ENCODE results near the gene DYNLT3.

Gene DYNLT3

GRCh38 chrX:37887347-37887746 lies 40.0 kb upstream of the DYNLT3 start:
- Histone ChIP-seq H3K23ac (ENCODE audit: low read length) (no peak overlapping the region), H3K4me2 (ENCODE audit: low read length) (no peak overlapping the region), H2BK120ac (ENCODE audit: low read depth, low read length) (no peak overlapping the region), H3K4me1 (ENCODE audit: control insufficient read depth, low read depth, low read length) (no peaks in the 10 kb centered on the region), H3K4ac (ENCODE audit: low read depth, low read length) (no peak overlapping the region), H3K79me2 (ENCODE audit: control insufficient read depth, insufficient read depth, low read length) (no peaks in the 10 kb centered on the region), H2BK5ac (ENCODE audit: low read length) (no peak overlapping the region), H3K27me3 (ENCODE audit: insufficient read depth, low read length, poor library complexity) (no peaks in the 10 kb centered on the region), H3K18ac (ENCODE audit: low read length) (no peak overlapping the region), H3K36me3 (ENCODE audit: control insufficient read depth, insufficient read depth, low read length) (no peaks in the 10 kb centered on the region), H3K79me1 (ENCODE audit: low read length) (no peaks in the 10 kb centered on the region), H3K4me3 (ENCODE audit: low read length) (no peak overlapping the region), H3K9ac (ENCODE audit: low read length) (no peak overlapping the region), H3K56ac (ENCODE audit: low read length) (no peak overlapping the region), H4K8ac (ENCODE audit: low read depth, low read length) (no peak overlapping the region), H3K27ac (ENCODE audit: low read depth, low read length) (no peak overlapping the region), H2BK15ac (replicated peaks; ENCODE audit: low read depth) (no peak overlapping the region), H2AK5ac (ENCODE audit: low read length) (no peak overlapping the region), H4K5ac (ENCODE audit: low read length) (no peak overlapping the region)
- DNase-seq: no peak
- no CpG with 5 or more reads among the region's 1 CpG for WGBS (ENCODE audit: extremely low coverage, insufficient coverage, low lambda C conversion rate)

GRCh38 chrX:37883196-37883595 lies 35.8 kb upstream of the DYNLT3 start:
- Histone ChIP-seq H3K23ac (ENCODE audit: low read length) (no peak overlapping the region), H3K36me3 (ENCODE audit: control insufficient read depth, insufficient read depth, low read length) (no peaks in the 10 kb centered on the region), H2BK5ac (ENCODE audit: low read length) (no peak overlapping the region), H3K79me1 (ENCODE audit: low read length) (no peaks in the 10 kb centered on the region), H3K27ac (ENCODE audit: low read depth, low read length) (no peak overlapping the region), H3K79me2 (ENCODE audit: control insufficient read depth, insufficient read depth, low read length) (no peaks in the 10 kb centered on the region), H3K56ac (ENCODE audit: low read length) (no peak overlapping the region), H3K18ac (ENCODE audit: low read length) (no peak overlapping the region), H2BK15ac (replicated peaks; ENCODE audit: low read depth) (no peak overlapping the region), H4K8ac (ENCODE audit: low read depth, low read length) (no peak overlapping the region), H2AK5ac (ENCODE audit: low read length) (no peak overlapping the region), H2BK120ac (ENCODE audit: low read depth, low read length) (no peak overlapping the region), H3K4me1 (ENCODE audit: control insufficient read depth, low read depth, low read length) (no peaks in the 10 kb centered on the region), H3K4ac (ENCODE audit: low read depth, low read length) (no peak overlapping the region), H3K4me2 (ENCODE audit: low read length) (no peak overlapping the region), H3K27me3 (ENCODE audit: insufficient read depth, low read length, poor library complexity) (no peaks in the 10 kb centered on the region), H3K4me3 (ENCODE audit: low read length) (no peak overlapping the region), H3K9ac (ENCODE audit: low read length) (no peak overlapping the region), H4K5ac (ENCODE audit: low read length) (no peak overlapping the region)
- WGBS (ENCODE audit: extremely low coverage, insufficient coverage, low lambda C conversion rate): no CpG with 5 or more reads among the region's 2 CpGs
- peak; percentile 22 for DNase-seq

GRCh38 chrX:37879692-37880091 lies 32.3 kb upstream of the DYNLT3 start:
- no peak overlapping the region for H3K9ac ChIP-seq (ENCODE audit: low read length)
- H3K27me3 ChIP-seq (ENCODE audit: insufficient read depth, low read length, poor library complexity): no peaks in the 10 kb centered on the region
- H4K5ac ChIP-seq (ENCODE audit: low read length): no peak overlapping the region
- H3K4me2 ChIP-seq (ENCODE audit: low read length): no peak overlapping the region
- no peak overlapping the region for H3K23ac ChIP-seq (ENCODE audit: low read length)
- no peak overlapping the region for H2BK5ac ChIP-seq (ENCODE audit: low read length)
- H2AK5ac ChIP-seq (ENCODE audit: low read length): no peak overlapping the region
- no peak overlapping the region for H2BK120ac ChIP-seq (ENCODE audit: low read depth, low read length)
- H3K56ac ChIP-seq (ENCODE audit: low read length): no peak overlapping the region
- no peak for DNase-seq
- H3K36me3 ChIP-seq (ENCODE audit: control insufficient read depth, insufficient read depth, low read length): no peaks in the 10 kb centered on the region
- H3K18ac ChIP-seq (ENCODE audit: low read length): no peak overlapping the region
- WGBS (ENCODE audit: extremely low coverage, insufficient coverage, low lambda C conversion rate): no CpG with 5 or more reads among the region's 1 CpG
- H3K4me3 ChIP-seq (ENCODE audit: low read length): no peak overlapping the region
- H3K4me1 ChIP-seq (ENCODE audit: control insufficient read depth, low read depth, low read length): no peaks in the 10 kb centered on the region
- H3K79me1 ChIP-seq (ENCODE audit: low read length): no peaks in the 10 kb centered on the region
- no peak overlapping the region for H2BK15ac ChIP-seq (replicated peaks; ENCODE audit: low read depth)
- H4K8ac ChIP-seq (ENCODE audit: low read depth, low read length): no peak overlapping the region
- H3K27ac ChIP-seq (ENCODE audit: low read depth, low read length): no peak overlapping the region
- H3K4ac ChIP-seq (ENCODE audit: low read depth, low read length): no peak overlapping the region
- H3K79me2 ChIP-seq (ENCODE audit: control insufficient read depth, insufficient read depth, low read length): no peaks in the 10 kb centered on the region

GRCh38 chrX:37876716-37877115 lies 29.3 kb upstream of the DYNLT3 start:
- no peak for DNase-seq

GRCh38 chrX:37875675-37876074 lies 28.3 kb upstream of the DYNLT3 start:
- H3K27me3 ChIP-seq (ENCODE audit: insufficient read depth, low read length, poor library complexity): no peaks in the 10 kb centered on the region
- H2AK5ac ChIP-seq (ENCODE audit: low read length): no peak overlapping the region
- H3K4me3 ChIP-seq (ENCODE audit: low read length): no peak overlapping the region
- WGBS (ENCODE audit: extremely low coverage, insufficient coverage, low lambda C conversion rate): no CpG with 5 or more reads among the region's 1 CpG
- no peak overlapping the region for H3K9ac ChIP-seq (ENCODE audit: low read length)
- no peak overlapping the region for H3K4me2 ChIP-seq (ENCODE audit: low read length)
- H3K4me1 ChIP-seq (ENCODE audit: control insufficient read depth, low read depth, low read length): no peaks in the 10 kb centered on the region
- H3K36me3 ChIP-seq (ENCODE audit: control insufficient read depth, insufficient read depth, low read length): no peaks in the 10 kb centered on the region
- no peak overlapping the region for H3K18ac ChIP-seq (ENCODE audit: low read length)
- DNase-seq: no peak
- no peak overlapping the region for H3K4ac ChIP-seq (ENCODE audit: low read depth, low read length)
- no peak overlapping the region for H2BK15ac ChIP-seq (replicated peaks; ENCODE audit: low read depth)
- no peak overlapping the region for H3K23ac ChIP-seq (ENCODE audit: low read length)
- no peak overlapping the region for H3K27ac ChIP-seq (ENCODE audit: low read depth, low read length)
- no peak overlapping the region for H2BK5ac ChIP-seq (ENCODE audit: low read length)
- H4K5ac ChIP-seq (ENCODE audit: low read length): no peak overlapping the region
- H3K79me1 ChIP-seq (ENCODE audit: low read length): no peaks in the 10 kb centered on the region
- H3K79me2 ChIP-seq (ENCODE audit: control insufficient read depth, insufficient read depth, low read length): no peaks in the 10 kb centered on the region
- H2BK120ac ChIP-seq (ENCODE audit: low read depth, low read length): no peak overlapping the region
- no peak overlapping the region for H4K8ac ChIP-seq (ENCODE audit: low read depth, low read length)
- no peak overlapping the region for H3K56ac ChIP-seq (ENCODE audit: low read length)

More at GRCh38 chrX:37876716-37877115, 29.3 kb upstream of the DYNLT3 start:
- no peaks in the 10 kb centered on the region for H3K4me1 ChIP-seq (ENCODE audit: control insufficient read depth, low read depth, low read length)
- no CpG with 5 or more reads among the region's 4 CpGs for WGBS (ENCODE audit: extremely low coverage, insufficient coverage, low lambda C conversion rate)
- no peaks in the 10 kb centered on the region for H3K79me1 ChIP-seq (ENCODE audit: low read length)
- no peak overlapping the region for H2AK5ac ChIP-seq (ENCODE audit: low read length)
- H4K5ac ChIP-seq (ENCODE audit: low read length): no peak overlapping the region
- no peaks in the 10 kb centered on the region for H3K36me3 ChIP-seq (ENCODE audit: control insufficient read depth, insufficient read depth, low read length)
- H4K8ac ChIP-seq (ENCODE audit: low read depth, low read length): no peak overlapping the region
- H3K4ac ChIP-seq (ENCODE audit: low read depth, low read length): no peak overlapping the region
- H3K4me2 ChIP-seq (ENCODE audit: low read length): no peak overlapping the region
- H3K4me3 ChIP-seq (ENCODE audit: low read length): no peak overlapping the region
- no peak overlapping the region for H3K23ac ChIP-seq (ENCODE audit: low read length)
- H2BK15ac ChIP-seq (replicated peaks; ENCODE audit: low read depth): no peak overlapping the region
- no peak overlapping the region for H3K18ac ChIP-seq (ENCODE audit: low read length)
- H3K9ac ChIP-seq (ENCODE audit: low read length): no peak overlapping the region
- H3K27ac ChIP-seq (ENCODE audit: low read depth, low read length): no peak overlapping the region
- no peaks in the 10 kb centered on the region for H3K79me2 ChIP-seq (ENCODE audit: control insufficient read depth, insufficient read depth, low read length)
- H3K27me3 ChIP-seq (ENCODE audit: insufficient read depth, low read length, poor library complexity): no peaks in the 10 kb centered on the region
- no peak overlapping the region for H2BK120ac ChIP-seq (ENCODE audit: low read depth, low read length)
- no peak overlapping the region for H3K56ac ChIP-seq (ENCODE audit: low read length)
- no peak overlapping the region for H2BK5ac ChIP-seq (ENCODE audit: low read length)

- Histone ChIP-seq H3K4me2 (ENCODE audit: low read length) (no peak overlapping the region), H3K79me1 (ENCODE audit: low read length) (no peaks in the 10 kb centered on the region), H3K79me2 (ENCODE audit: control insufficient read depth, insufficient read depth, low read length) (no peaks in the 10 kb centered on the region), H3K4me1 (ENCODE audit: control insufficient read depth, low read depth, low read length) (no peaks in the 10 kb centered on the region), H2BK5ac (ENCODE audit: low read length) (no peak overlapping the region), H3K4ac (ENCODE audit: low read depth, low read length) (no peak overlapping the region), H2BK120ac (ENCODE audit: low read depth, low read length) (no peak overlapping the region), H4K5ac (ENCODE audit: low read length) (no peak overlapping the region), H3K27me3 (ENCODE audit: insufficient read depth, low read length, poor library complexity) (no peaks in the 10 kb centered on the region), H2AK5ac (ENCODE audit: low read length) (no peak overlapping the region), H3K23ac (ENCODE audit: low read length) (no peak overlapping the region), H3K56ac (ENCODE audit: low read length) (no peak overlapping the region), H3K27ac (ENCODE audit: low read depth, low read length) (no peak overlapping the region), H3K4me3 (ENCODE audit: low read length) (no peak overlapping the region), H4K8ac (ENCODE audit: low read depth, low read length) (no peak overlapping the region), H3K9ac (ENCODE audit: low read length) (no peak overlapping the region), H3K18ac (ENCODE audit: low read length) (no peak overlapping the region), H3K36me3 (ENCODE audit: control insufficient read depth, insufficient read depth, low read length) (no peaks in the 10 kb centered on the region), H2BK15ac (replicated peaks; ENCODE audit: low read depth) (no peak overlapping the region)
- no CpG with 5 or more reads among the region's 1 CpG for WGBS (ENCODE audit: extremely low coverage, insufficient coverage, low lambda C conversion rate)
- no peak for DNase-seq
These were observed 25.8 kb upstream of the DYNLT3 start for GRCh38 chrX:37873220-37873619.
